Kidney (tissue), 22 donors: ENCODE measurements around the gene SCLY. TPM values are rescaled to one million over a fixed set of nuclear protein-coding genes. Genes with fewer than 3 reads are reported as not detected.

Experiments used
- DNase-seq, 5 donors: peaks; one replicate each; pipeline ENCODE4 v3.0.0-alpha.2; 2013 to 2020
- FAIRE-seq: peaks from 2 replicates; lab custom pipeline; 2012; peaks lifted over from hg19 to GRCh38; lab: Jason Lieb, UNC
- H3K27ac ChIP-seq, 2 donors: one replicate each; pipeline ENCODE4 v1.7.0; 2013; ENCODE audit warnings: low read depth in 2 of 2, low read length in 2 of 2, inconsistent platforms in 1 of 2
- H3K27me3 ChIP-seq: one replicate; pipeline ENCODE4 v1.7.1; 2013; ENCODE audit warnings: low read length, inconsistent platforms; ENCODE audit not compliant: control insufficient read depth, insufficient read depth
- H3K36me3 ChIP-seq, 3 donors: one replicate each; pipeline versions ENCODE4 v1.7.0 to v1.7.1; 2013; ENCODE audit warnings: low read length in 3 of 3, control low read depth in 1 of 3, inconsistent platforms in 1 of 3; ENCODE audit not compliant: insufficient read depth in 3 of 3, control insufficient read depth in 2 of 3
- H3K4me1 ChIP-seq, 3 donors: one replicate each; pipeline versions ENCODE4 v1.7.0 to v1.7.1; 2013; ENCODE audit warnings: low read length in 3 of 3, inconsistent platforms in 1 of 3, low read depth in 1 of 3; ENCODE audit not compliant: control insufficient read depth in 2 of 3, insufficient read depth in 2 of 3
- H3K4me3 ChIP-seq, 3 donors: one replicate each; pipeline versions ENCODE4 v1.7.0 to v1.8.1; 2013; ENCODE audit warnings: low read length in 3 of 3, control low read depth in 1 of 3, inconsistent platforms in 1 of 3
- H3K9ac ChIP-seq, 3 donors: one replicate each; pipeline versions ENCODE4 v1.7.0 to v1.7.1; 2013; ENCODE audit warnings: low read length in 3 of 3, control low read depth in 1 of 3, inconsistent platforms in 1 of 3
- H3K9me3 ChIP-seq, 3 donors: one replicate each; pipeline versions ENCODE4 v1.7.0 to v1.7.1; 2013; ENCODE audit warnings: low read length in 3 of 3, control low read depth in 1 of 3, inconsistent platforms in 1 of 3; ENCODE audit not compliant: control insufficient read depth in 2 of 3, insufficient read depth in 1 of 3
- intact Hi-C: fragments of 100-400 bp; cut with DNase I; formaldehyde crosslinking; loops from one replicate; pipeline ENCODE4 v1.11.1; 2022
- long read RNA-seq, 10 donors: library from polyadenylated mRNA in 1 of 10; unstranded in 1 of 10; transcript quantifications; one replicate each; pipeline ENCODE4 v2.0.0 and lab custom pipeline, GENCODE V29; 2021 to 2026
- polyA plus RNA-seq: library from polyadenylated mRNA; stranded (reverse); fragments of 350-450 nt; fragmentation: Illumina TruSeq; extraction: RNeasy Lipid Tissue Mini Kit (QIAGEN cat#74804); gene quantifications from one replicate; pipeline ENCODE4 v1.2.3, GENCODE V29; 2014; ENCODE audit warnings: low read depth, low replicate concordance; ENCODE audit not compliant: insufficient read depth
- total RNA-seq: library from RNA; stranded (reverse); fragmentation: NEBNext Ultra II Directional; extraction: Animal tissue kit (Norgen Biotek cat#: 25700); gene quantifications from one replicate; pipeline ENCODE4 v1.2.1, GENCODE V29; 2021
- TF ChIP-seq, protein P1 (sequence below): IDR thresholded peaks from 3 replicates; pipeline ENCODE4 v1.5.1; 2012; ENCODE audit warnings: mild to moderate bottlenecking, moderate library complexity, borderline replicate concordance; ENCODE audit not compliant: insufficient read depth; ENCODE audit errors: extremely low read depth
- donor health status: control.
- donor health status: control.
- donor health status: control.
- donor health status: control.
- donor health status: control.
- donor health status: DM: yes; HTN: yes; CAD: no.
- donor health status: Normal renal cell carcinoma (clear cell type).

SCLY gene, protein sequence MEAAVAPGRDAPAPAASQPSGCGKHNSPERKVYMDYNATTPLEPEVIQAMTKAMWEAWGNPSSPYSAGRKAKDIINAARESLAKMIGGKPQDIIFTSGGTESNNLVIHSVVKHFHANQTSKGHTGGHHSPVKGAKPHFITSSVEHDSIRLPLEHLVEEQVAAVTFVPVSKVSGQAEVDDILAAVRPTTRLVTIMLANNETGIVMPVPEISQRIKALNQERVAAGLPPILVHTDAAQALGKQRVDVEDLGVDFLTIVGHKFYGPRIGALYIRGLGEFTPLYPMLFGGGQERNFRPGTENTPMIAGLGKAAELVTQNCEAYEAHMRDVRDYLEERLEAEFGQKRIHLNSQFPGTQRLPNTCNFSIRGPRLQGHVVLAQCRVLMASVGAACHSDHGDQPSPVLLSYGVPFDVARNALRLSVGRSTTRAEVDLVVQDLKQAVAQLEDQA
- 18.3 TPM for total RNA-seq
- polyA plus RNA-seq = 21.9 TPM
- long read RNA-seq, donor 1, partial matches to known transcripts = 0 of 5 reads
- long read RNA-seq, donor 1, other reads (novel, unspliced or antisense) = 0 of 5 reads
- long read RNA-seq, donor 2, partial matches to known transcripts = 0 of 6 reads
- long read RNA-seq, donor 2, other reads (novel, unspliced or antisense) = 0 of 6 reads
- long read RNA-seq, donor 3, partial matches to known transcripts = 0 of 4 reads
- long read RNA-seq, donor 3, other reads (novel, unspliced or antisense) = 0 of 4 reads
- long read RNA-seq, donor 4, partial matches to known transcripts = 0 of 5 reads
- long read RNA-seq, donor 4, other reads (novel, unspliced or antisense) = 0 of 5 reads
- long read RNA-seq, donor 5, partial matches to known transcripts = 0 of 1 reads
- long read RNA-seq, donor 5, other reads (novel, unspliced or antisense) = 0 of 1 reads
- long read RNA-seq, donor 6 = 0 reads
- long read RNA-seq, donor 7, transcript SCLY-201 (12 exons, 2,562 nt) = major isoform, 5 of 10 reads
- long read RNA-seq, donor 7, partial matches to known transcripts = 0 of 10 reads
- long read RNA-seq, donor 7, other reads (novel, unspliced or antisense) = 4 of 10 reads
- long read RNA-seq, donor 8, partial matches to known transcripts = 0 of 2 reads
- long read RNA-seq, donor 8, other reads (novel, unspliced or antisense) = 0 of 2 reads
- long read RNA-seq, donor 9, partial matches to known transcripts = 0 of 5 reads
- long read RNA-seq, donor 9, other reads (novel, unspliced or antisense) = 0 of 5 reads
- long read RNA-seq, donor 10, transcript SCLY-201 (12 exons, 2,562 nt) = major isoform, 5 of 5 reads
- long read RNA-seq, donor 10, partial matches to known transcripts = 0 of 5 reads
- long read RNA-seq, donor 10, other reads (novel, unspliced or antisense) = 0 of 5 reads

DNA sequence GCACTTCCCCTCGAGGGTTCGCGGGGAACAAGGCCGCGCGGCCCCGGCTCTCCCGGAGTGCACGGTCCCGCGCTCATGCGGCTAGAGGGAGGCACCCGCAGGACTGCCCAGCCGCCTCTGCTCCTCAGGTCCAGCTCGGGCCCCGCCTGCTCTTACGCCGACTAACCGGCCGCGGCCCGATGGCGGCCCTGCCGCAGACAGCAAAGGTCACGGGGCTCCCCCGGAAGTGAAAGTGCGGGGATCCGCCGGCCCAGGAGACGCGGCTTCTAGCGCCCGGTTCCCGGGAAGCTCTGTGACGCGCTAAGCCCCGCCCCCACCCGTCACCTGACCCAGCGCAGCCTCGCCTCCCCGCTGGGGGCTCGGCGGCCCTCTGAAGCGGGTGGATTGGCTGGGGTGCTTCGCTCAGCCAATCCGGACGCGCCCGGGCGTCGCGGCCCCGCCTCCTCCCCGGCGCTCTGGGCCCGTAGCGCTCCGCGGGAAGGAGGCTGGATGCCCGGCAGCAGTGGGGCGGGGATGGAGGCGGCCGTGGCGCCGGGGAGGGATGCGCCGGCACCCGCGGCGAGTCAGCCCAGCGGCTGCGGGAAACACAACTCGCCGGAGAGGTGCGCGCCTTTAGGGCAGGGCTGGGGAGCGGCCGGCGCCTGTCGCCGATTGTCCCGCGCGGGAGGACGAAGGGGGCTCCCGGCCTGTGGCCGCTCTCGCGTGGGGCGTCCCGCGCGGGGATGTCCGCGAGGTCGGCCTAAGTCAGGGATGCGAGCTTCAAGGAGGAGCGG is at the start of gene SCLY:
TSS of gene SCLY (plus strand) at position 460 of the 773 bp plus-strand sequence. CDS start at position 514, 54 bp downstream.
- Histone ChIP-seq H3K9me3 (no peaks in the 10 kb centered on the region), H3K4me1 (peaks cover 0 to 16% (median 15%) of the 10 kb centered on the region in 3 donors), H3K36me3 (no peaks in the 10 kb centered on the region), H3K27ac (peak within 1 kb of the TSS; percentile 73 to 78), H3K4me3 (peak within 1 kb of the TSS; percentile 88 to 93 (median 89)), H3K9ac (peak within 1 kb of the TSS; percentile 71 to 86 (median 86)), H3K27me3 (no peaks in the 10 kb centered on the region)
- DNase-seq (peak; percentile 99), FAIRE-seq (no peak)
- TF ChIP-seq, protein P1, sequence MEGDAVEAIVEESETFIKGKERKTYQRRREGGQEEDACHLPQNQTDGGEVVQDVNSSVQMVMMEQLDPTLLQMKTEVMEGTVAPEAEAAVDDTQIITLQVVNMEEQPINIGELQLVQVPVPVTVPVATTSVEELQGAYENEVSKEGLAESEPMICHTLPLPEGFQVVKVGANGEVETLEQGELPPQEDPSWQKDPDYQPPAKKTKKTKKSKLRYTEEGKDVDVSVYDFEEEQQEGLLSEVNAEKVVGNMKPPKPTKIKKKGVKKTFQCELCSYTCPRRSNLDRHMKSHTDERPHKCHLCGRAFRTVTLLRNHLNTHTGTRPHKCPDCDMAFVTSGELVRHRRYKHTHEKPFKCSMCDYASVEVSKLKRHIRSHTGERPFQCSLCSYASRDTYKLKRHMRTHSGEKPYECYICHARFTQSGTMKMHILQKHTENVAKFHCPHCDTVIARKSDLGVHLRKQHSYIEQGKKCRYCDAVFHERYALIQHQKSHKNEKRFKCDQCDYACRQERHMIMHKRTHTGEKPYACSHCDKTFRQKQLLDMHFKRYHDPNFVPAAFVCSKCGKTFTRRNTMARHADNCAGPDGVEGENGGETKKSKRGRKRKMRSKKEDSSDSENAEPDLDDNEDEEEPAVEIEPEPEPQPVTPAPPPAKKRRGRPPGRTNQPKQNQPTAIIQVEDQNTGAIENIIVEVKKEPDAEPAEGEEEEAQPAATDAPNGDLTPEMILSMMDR = no peak
- intact Hi-C loops = no loop called here

DNA sequence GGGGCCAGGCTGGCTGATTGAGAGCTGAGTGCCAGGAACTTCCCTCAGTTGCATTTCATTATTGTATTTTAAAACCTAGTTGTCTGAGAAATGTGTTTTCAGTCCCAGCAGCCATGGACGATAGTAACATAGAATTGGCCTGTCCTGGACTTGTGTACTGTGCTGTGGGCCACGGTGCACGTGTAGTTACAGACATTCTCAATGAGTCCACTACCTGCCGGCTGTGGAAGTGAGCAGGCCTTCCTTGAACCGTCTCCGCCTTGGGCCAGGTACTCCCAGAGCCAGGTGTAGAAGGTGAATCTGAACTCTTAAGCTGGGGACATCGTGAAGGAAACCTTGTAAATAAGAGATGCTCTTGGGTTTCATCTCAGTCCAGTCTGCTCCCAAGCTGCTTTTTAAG is 47.0 kb upstream of the SCLY start:
- TF ChIP-seq, protein P1 = no peak
- DNase-seq (no peak), FAIRE-seq (no peak)
- no peaks in the 10 kb centered on the region for H3K9me3 ChIP-seq
- intact Hi-C loops = no loop called here
- no peak overlapping the region for H3K27ac ChIP-seq
- H3K4me3 ChIP-seq = no peak overlapping the region
- H3K27me3 ChIP-seq = no peaks in the 10 kb centered on the region
- no peak overlapping the region for H3K9ac ChIP-seq
- no peaks in the 10 kb centered on the region for H3K36me3 ChIP-seq
- H3K4me1 ChIP-seq = no peaks in the 10 kb centered on the region

DNA sequence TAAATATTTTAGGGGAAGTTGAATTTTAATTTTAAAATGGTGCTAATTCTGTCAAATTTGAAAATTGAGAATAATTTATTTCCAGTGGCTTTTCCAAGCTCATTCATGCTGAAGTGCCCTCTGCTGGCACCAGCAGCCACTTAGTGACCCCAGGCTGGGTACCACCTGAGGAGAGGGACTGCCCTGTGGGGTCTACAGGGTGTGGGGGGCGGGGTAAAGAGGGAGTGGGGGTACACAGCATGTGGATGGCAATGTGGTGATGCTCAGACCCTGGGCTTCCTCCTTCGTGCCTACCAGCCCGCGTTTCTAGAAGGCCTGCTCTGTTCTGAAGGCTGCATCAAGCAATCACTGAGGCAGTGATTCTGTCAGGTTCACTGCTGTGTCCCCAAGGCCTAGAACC is 45.1 kb upstream of the SCLY start:
- FAIRE-seq = no peak
- Histone ChIP-seq H3K9me3 (no peaks in the 10 kb centered on the region), H3K4me1 (no peaks in the 10 kb centered on the region), H3K9ac (no peak overlapping the region), H3K36me3 (no peaks in the 10 kb centered on the region), H3K4me3 (no peak overlapping the region), H3K27me3 (no peaks in the 10 kb centered on the region), H3K27ac (no peak overlapping the region)
- DNase-seq = no peak
- TF ChIP-seq, protein P1 = no peak
- intact Hi-C loops = no loop called here
